Upper lobe of left lung (tissue), 4 donors: ENCODE data around the gene NT5DC4.

ENCODE experiments used
- EP300 ChIP-seq, 4 donors: sonication (generic); formaldehyde crosslinking; IDR thresholded peaks; one replicate each; pipeline ENCODE4 v1.5.1; 2017; ENCODE audit warnings: antibody characterized with exemption in 4 of 4, control low read depth in 2 of 4
- POLR2A ChIP-seq, 4 donors: fragments of 450-650 bp; IDR thresholded peaks; one replicate each; pipeline ENCODE4 v1.5.1; 2016 to 2017; ENCODE audit warnings: antibody characterized with exemption in 4 of 4, mild to moderate bottlenecking in 2 of 4
- POLR2AphosphoS5 ChIP-seq, 2 donors: sonication (generic); formaldehyde crosslinking; IDR thresholded peaks; one replicate each; pipeline ENCODE4 v1.5.1; 2017; ENCODE audit warnings: antibody characterized with exemption in 2 of 2
- TF ChIP-seq, protein P1 (sequence below), 6 experiments: fragments of 450-650 bp in 4 of 6; fragments of 200-600 bp in 2 of 6; sonication (generic) in 2 of 6; IDR thresholded peaks; one replicate each; pipeline ENCODE4 v1.5.1; 2016 to 2019; ENCODE audit warnings: antibody characterized with exemption in 6 of 6

DNA sequence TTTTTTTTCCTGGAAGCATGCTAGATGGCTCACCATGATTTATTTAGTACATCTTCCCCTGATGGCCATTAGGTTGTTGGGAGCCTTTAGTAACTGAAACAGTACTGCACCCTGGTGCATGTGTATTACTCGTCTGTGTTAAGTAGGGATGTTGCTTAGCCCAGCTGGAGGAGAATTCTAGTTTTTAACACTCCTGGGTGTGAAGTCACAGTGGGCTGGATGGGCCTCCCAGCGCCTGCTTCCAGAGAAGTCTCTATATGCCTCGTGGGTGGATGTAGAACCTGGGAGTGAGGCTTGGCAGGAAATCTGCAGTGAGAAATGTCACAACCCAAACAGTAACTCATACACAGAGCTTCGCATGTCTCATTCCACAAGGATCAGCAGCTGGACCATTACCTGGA lies 28.9 kb upstream of the NT5DC4 start:
- TF ChIP-seq, protein P1, sequence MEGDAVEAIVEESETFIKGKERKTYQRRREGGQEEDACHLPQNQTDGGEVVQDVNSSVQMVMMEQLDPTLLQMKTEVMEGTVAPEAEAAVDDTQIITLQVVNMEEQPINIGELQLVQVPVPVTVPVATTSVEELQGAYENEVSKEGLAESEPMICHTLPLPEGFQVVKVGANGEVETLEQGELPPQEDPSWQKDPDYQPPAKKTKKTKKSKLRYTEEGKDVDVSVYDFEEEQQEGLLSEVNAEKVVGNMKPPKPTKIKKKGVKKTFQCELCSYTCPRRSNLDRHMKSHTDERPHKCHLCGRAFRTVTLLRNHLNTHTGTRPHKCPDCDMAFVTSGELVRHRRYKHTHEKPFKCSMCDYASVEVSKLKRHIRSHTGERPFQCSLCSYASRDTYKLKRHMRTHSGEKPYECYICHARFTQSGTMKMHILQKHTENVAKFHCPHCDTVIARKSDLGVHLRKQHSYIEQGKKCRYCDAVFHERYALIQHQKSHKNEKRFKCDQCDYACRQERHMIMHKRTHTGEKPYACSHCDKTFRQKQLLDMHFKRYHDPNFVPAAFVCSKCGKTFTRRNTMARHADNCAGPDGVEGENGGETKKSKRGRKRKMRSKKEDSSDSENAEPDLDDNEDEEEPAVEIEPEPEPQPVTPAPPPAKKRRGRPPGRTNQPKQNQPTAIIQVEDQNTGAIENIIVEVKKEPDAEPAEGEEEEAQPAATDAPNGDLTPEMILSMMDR (IDR thresholded peaks at IDR 0.05), result no peak
- TF ChIP-seq POLR2A (IDR thresholded peaks at IDR 0.05) (no peak), POLR2AphosphoS5 (IDR thresholded peaks at IDR 0.05) (no peak), EP300 (IDR thresholded peaks at IDR 0.05) (no peak)
